Activated T-cell treated with anti-CD3 and anti-CD28 coated beads for 1 hour (primary cell): ENCODE measurements around the gene REL.
"Not testable (repeated sequence)": the region's sequence is repeated elsewhere in the genome, so short reads cannot be mapped to it uniquely, and the experiment has no call there.

ENCODE experiments used
- DNase-seq: peaks from one replicate; pipeline ENCODE4 v3.0.0-alpha.2; 2020; ENCODE audit warnings: low read depth

REL gene

DNA sequence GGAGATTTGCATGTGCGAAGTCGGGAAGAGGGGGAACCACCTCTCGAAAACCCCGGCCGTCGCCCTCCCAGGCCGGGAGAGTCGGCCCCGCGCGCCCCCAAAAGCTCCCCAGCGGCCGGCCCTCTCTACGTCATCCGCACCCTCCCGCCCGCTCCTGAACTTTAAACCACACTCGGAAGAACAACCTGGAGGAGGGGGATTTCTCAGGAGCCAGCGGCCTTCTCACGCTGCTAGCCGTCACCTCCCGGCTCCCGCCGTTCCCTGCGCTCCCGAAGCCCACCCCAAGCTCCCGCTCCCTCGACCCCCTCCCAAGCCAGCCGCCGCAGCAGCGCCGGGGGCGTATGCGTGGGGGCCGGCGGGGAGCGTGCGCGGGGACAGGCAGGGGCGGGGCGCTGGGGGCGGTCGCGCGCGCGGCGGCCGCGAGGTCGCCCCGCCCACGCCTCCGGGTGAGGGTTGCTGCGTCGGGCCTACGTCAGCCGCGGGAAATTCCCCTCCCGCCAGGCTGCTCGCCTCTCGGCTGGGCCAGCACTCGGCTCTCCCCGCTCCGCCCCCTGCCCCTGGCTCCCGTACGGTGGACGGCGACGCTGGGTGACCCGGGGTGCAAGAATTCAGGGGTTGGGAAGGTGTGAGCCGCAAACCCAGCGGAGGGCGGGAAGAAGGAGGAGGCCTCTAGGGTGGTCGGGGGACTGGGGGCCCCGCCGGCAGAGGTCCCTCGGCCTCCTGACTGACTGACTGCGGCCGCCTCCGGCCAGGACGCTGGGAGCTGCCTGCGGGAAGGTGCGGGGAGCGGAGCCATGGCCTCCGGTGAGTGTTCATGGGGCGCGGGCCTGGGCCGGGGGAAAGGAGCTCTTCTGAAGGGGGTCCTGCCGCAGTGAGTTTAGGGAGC lies at the start of gene REL:
Gene REL (plus strand): TSS at position 528 of the 886 bp plus-strand sequence. CDS start 267 bp downstream, at position 795.
- peak; percentile 84 for DNase-seq

DNA sequence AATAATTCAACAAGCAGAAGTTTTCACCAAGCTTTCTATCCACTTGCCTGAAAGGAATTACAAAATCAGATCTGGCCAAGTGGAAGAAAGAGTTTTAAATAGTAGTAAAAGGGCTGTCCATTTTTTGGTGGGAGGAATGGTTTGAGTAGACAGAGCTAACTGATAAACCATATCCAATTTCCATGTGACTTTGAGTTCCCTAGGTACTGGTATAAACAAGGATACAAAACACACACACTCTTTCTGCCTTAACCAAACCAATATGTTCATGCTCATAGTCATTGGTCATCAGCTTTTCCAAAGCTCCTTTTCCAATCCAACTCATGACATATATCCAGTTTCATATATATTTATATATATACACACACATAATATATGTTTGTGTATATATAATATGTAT lies 49.5 kb upstream of the REL start:
- no peak for DNase-seq

DNA sequence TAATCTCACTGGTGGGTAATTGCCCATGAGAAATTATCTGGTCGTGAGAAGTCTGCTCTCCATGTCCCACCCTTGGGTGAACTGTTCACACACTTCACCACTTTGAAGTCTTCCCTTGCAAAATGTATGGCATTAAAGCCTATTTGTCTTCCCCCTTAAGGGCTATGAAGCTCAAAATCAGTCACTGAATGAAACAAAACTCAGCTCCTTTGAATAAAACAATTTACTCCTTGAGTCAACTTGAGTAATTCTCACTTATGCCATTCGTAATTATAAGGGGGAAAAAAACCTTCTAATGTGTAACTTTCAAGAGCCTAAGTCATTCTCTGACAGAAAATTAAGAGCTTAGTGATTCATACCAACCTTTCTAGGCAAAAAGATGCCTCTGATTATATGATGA lies 48.8 kb upstream of the REL start:
- DNase-seq = no peak

DNA sequence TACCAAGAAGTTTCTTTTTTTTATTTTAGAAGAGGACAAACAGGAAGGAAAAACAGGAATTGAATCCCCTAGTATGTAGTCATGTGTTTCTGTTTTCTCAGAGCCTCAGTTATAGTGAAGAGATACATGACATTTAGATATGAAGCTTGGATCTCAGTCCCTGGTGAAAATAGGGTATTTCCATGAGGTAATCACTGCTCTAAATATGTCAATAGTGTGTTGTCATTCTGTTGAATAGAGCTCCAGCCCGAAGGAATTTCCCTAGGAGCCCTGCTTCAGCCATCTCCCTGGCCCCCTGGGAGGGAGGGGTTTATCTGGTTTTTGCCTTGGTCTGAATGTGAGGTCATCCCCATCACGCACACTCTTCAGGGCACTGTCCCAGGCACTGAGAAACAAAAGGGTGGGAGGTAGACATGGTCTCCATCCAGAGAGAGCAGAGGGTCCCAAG lies 47.1 kb upstream of the REL start:
- DNase-seq = no peak

DNA sequence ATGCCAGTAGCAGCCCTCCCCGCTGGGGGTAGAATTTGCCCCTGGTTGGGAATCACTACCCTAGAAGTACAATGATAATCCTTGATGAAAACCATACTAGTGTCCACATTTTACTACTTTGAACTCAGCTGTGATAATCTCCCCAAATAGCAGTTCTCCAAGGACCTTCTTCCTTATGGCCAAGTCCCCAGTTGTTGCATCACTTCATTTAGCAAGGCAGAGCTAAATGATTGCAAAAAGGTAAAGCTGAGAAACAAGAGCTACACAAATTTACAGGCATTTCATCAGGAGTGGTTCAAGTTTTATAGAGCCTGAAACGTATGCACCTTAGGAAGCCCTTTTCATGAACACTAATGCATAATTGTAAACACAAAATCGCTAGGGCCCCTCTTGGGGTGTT lies 44.9 kb upstream of the REL start:
- no peak for DNase-seq

DNA sequence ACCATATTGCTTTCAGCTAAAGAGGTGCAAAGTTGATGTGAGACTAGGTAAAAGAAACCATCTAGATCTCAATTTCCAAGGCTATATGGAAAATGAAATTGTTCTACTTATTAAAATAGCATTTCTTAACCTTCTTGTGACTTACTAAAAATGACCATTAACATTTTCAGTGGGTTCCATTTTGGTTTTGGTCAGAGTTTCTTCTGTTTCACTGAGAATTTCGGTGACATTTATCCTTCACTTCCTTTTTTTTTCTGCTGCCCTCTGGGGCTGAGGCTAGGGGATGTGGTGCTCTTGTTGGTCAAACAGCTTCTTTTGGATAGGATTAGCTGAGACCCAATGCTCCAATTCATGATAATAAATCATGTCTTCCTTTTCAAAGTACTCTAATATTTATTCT lies 44.3 kb upstream of the REL start:
- no peak for DNase-seq

DNA sequence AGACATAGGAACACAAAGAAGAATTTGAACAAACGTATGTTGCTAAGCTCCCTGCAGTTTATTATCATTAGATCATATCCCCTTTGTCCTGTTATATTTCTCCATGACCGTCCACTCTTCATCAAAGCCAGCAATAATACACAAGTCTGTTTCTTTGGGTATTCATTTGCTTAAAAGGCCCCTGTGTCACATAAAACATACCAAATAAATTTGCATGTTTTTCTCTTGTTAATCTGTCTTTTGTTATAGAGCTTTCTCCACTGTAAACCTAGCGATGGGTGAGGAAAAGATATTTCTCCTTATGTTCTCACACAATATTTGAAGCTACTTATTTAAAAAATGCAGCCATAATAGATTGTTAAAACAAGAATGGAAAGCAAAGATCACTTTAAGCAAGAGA lies 42.9 kb upstream of the REL start:
- no peak for DNase-seq

DNA sequence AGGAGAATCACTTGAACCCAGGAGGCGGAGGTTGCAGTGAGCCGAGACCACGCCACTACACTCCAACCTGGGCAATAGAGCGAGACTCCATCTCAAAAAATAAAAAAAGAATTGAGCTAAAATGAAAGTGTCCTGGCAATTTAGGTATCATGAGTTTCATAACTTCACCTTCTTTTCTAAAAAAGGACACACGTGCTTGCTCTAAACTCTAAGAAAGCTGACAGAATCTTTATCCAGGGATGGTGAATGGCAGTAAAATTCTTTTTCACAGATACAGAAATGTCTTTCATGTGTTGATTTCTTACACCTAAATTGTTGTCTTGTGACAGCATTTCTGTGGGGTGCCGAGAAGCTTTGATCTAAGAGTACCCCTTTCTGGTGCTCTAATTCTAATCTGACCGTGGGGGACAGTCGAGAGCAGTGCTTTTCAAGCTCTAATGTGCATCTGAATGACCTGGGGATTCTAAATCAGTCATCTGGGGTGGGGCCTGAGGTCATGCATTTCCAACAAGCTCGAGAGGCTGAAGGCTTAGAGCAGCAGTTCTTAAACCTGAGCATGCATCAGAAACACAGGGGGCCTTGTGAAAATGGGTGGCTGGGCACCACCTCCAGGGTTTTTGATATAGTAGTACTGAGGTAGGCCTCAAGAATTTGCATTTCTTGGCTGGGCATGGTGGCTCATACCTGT lies 42.1 kb upstream of the REL start:
- DNase-seq = no peak

DNA sequence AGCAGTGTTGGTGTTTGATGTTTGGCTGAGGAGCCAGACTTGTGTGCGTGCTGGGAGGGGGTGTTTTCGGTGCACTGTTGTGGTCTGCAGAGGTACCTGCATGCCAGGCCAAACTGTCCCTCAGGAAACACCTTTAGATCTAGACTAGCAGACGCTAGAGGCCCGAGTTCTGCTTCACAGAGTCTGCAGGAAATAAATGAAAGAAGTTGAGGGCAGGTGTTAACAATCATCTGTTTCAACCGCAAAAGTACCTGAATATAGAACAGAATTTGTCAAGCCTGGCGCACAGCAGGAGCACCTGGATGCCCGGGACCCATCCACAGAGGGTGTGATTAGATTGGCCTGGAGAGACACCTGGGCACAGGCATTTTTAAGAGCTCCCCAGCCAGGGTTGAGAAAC lies 40.5 kb upstream of the REL start:
- no peak for DNase-seq

DNA sequence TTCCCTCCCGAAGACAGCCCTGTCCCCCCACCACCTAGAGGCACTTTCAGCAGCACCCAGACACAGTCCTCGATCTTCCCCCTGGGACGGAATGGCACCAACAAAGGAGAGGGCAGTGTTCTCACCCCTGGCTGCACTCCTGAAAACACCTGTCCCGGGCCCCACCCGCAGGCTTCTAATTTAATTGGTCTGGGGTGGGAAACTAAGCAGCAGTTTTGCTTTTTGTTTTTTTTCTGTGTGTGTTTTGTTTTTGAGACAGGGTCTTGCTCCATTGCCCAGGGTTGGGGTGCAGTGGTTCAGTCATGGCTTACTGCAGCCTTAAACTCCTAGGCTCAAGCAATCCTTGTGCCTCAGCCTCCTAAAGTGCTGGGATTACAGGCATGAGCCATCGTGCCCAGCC lies 38.4 kb upstream of the REL start:
- no peak for DNase-seq

DNA sequence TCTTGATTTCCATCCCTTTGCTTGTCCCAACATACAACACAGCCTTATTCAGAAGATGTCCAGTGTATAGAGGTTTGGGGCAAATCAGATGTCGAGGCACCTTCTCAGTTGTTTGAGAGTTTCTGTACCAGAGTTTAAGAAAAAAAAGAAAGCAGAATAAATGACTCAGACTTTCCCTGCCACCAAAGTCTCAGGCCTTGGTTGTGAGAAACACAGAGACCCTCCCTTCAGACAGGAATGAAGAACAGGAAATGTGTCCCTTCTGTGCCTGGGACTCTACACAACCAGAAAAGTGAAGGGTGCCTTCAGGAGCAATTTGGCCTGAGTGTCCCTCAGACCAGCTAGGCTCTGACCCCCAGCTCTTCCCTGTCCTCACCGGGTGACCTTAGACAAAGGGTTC lies 37.3 kb upstream of the REL start:
- DNase-seq = no peak

DNA sequence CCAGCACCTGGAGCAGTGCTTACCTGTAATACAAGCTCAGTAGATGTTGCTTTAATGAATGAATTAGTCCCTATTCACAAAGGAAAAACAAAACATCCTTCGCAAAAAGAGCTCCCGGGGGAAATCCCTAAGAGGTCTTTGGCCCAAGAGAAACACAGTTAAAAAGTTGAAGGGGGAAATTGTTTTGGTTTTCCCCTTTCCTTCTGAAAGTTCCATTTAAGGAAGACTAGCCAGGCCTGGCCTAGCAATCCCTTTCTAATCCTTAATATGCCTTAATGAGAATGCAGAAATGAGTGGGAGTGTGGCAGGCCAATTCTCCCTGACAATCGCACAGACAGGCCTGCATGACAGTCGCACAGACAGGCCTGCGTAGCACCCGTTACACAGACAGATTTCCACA lies 33.5 kb upstream of the REL start:
- no peak for DNase-seq

DNA sequence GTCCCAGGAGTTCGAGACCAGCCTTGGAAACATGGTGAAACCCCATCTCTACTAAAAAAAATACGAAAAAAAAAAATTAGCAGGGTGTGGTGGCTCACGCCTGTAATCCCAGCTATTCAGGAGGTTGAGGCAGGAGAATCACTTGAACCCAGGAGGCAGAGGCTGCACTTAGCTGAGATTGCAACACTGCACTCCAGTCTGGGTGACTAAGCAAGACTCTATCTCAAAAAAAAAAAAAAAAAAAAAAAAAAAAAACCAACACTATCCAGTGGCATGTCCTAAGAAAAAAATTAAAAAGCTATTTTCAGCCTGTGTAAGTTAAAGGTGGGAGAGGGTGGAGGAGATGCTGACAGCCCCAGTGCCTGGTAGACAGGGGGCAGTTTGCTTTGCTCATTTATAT lies 32.2 kb upstream of the REL start:
- no peak for DNase-seq

DNA sequence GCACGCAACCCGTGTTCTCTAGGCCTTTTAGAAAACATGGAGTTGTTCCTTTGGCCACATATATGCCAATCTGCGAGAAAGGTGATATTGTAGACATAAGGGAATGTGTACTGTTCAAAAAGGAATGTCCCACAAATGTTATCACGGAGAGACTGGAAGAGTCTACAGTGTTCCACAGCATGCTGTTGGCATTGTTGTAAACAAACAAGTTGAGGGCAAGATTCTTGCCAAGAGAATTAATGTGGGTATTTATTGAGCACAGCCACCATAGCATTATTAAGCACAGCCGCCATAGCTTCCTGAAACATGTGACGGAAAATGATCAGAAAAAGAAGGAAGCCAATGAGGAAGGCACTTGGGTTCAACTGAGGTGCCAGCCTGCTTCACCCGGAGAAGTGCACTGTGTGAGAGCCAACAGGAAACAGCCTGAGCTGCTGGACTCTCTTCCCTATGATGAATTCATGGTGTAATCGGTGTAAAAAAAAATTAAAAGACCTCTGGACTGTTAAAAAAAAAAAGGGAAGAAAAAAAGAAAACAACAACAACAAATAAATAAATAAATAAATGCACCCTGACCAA lies 29.0 kb upstream of the REL start:
- no peak for DNase-seq

DNA sequence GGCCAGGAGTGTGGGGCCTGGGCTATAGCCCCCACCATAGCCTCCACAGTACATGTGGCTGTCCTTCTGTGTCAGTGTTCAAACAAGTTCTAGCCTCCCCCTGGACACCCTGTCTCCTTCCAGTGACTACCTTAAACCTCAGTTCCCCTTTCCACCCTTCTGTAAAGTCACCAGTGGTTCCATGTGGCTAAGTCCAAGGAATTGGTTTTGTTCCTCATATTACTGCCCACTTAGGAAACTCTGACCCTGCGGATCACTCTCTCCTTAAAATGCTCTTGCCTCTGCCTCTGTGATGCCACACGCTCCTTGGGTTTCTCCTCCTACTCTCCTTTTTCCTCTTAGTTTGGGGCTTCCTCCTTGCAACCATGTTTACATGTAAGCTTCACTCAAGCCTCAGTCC lies 27.8 kb upstream of the REL start:
- no peak for DNase-seq

DNA sequence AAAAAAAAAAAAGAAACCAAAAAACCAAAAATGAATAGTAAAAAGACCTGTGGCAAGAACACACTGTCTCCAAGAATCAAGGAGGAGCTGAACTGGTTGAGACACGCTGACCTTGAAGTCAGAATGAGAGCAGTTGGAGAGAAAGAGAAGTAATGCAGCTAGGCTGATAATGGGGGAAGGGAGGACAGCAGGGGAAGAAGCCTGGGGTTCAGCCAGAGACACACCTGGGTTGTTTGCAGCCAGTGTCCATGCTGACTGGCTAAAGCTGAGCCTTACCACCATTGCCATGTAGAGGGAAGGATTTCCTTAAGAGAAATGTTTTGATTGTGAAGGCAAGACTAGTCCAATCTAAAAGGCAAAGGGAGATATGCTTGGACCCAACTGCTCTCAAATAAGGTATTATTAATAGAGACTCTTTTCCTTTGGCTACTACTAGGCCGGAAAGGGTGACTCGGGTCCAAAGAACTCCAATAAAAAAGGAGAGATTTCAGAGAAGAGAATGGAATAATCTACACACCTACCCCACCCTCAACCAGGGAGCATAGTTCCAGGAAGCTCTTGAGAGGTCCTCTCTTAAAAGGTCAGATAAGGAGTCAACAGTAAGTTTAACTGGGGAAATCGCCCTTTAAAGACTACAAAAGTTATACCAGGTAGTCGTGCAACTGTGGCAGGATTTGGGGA lies 25.2 kb upstream of the REL start:
- no peak for DNase-seq

DNA sequence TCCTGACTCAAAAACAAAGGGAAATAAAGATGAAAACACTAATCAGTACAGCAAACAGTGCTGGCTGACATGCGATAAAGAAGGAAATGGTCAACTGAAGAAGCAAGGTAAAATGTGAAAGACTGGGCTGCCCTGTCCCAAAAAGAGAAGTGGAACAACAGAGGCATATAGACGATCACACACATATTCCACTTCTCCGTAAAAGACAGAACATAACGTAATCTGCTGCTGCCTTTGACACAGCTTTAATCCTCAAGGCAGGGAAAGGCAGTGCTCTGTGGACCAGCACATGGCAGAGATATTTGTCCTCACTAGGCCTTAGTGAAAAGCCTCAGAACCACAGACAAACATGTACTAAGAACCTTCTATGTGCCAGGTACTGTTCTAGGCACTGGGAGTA lies 24.3 kb upstream of the REL start:
- no peak for DNase-seq

DNA sequence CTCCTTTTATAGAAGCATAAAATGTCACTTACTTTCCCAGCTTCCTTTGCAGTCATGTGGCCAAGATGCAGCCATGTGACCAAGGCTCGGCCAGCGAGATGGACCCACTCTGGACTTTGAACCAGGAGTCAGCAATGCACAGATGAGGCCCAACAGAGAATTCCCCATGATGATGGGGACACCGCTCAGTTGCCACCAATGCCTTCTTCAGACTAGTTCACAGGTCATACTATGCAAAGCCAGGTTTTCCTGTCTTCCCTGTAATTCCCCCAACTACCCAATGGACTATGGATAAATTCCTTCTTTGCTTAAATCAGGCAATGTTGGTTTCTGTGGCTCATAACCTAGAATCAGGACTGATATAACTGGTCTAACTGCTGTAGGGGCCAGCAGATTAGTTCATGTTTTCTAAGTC lies 22.5 kb upstream of the REL start:
- DNase-seq = no peak

DNA sequence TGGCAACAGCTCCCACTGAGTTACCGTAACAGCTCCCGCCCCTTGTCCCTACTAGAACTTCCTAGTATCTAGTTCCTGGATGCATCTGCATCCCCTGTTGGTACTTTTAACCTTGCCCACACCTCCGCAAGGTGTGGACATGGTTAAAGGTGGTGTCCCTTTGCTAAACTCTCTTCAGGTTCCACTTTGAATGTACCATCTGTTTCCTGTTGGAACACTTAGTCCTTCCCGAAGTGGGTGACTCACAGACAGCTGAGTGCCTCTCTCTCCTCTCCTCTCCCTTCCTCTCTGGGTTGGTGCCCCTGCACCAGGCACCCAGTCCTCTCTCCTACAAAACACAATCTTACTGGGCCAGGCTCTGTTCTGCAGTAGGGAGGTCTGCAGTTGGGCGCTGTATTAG lies 19.6 kb upstream of the REL start:
- no peak for DNase-seq

DNA sequence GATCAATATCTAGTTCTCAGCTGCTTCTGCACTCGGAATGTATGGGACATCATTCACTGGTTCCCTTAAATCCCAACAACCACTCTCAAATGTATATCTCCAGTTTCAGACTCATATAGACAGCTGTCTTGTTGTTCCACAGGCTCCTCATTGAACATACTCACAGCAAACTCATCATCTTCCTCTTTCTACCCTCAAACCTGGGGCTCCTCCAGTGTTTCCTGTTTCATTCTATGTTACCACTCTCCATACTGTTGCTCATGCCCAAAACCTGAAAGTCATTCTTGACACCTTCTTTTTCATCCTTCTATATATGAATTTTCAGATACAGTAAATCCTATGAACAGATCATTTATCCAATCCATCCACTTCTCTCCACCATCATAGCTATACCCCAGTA lies 18.7 kb upstream of the REL start:
- DNase-seq = no peak

DNA sequence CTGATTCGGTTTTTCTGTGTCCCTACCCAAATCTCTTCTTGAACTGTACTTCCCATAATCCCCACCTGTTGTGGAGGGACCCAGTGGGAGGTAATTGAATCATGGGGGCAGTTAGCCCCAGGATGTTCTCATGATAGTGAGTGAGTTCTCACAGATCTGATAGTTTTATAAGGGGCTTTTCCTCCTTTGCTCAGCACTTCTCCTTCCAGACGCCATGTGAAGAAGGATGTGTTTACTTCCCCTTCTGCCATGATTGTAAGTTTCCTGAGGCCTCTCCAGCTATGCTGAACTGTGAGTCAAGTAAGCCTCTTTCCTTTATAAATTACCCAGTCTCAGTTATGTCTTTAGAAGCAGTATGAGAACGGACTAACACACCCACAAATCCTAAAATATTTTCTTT lies 16.0 kb upstream of the REL start:
- DNase-seq = not testable (repeated sequence)

DNA sequence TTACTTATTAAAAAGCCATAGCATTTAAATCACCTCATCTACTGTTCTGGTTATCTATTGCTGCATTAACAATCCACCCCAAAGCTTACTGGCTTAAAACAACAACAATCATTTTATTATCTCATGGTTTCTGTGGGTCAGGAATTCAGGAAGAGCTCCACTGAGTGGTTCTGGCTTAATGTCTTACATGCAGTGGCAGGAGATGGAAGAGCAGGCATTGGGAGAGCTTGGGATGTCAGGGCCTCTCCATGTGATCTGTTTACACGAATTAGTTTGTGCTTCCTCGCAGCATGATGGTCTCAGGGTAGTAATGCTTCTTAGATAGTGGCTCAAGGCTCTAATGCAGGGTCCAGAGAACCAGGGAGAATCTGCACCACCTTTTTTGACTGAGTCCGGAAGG lies 14.4 kb upstream of the REL start:
- no peak for DNase-seq

DNA sequence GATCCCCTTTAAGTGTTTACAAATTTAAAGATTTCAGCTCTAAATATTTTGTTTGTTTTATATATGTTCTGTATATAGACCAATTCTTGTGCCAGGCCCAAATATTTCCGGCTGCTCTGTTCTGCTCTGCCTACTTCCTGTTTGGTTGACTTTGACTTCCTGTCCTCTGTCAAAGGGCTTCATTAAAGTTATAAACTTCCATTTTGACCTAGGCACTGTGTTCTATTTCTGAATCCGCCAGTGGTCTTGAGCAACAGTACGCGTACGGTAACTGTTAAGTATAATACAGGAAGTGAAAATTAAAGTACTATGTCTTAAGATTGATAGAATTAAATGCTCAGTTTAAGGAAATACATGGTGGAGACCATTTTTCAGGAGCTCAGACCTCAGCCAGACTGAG lies 13.5 kb upstream of the REL start:
- DNase-seq = no peak
